Measurements from ENCODE around the gene AMOTL2. TPM values are rescaled to one million over a fixed set of nuclear protein-coding genes. Genes with fewer than 3 reads are reported as not detected.

The AMOTL2 gene
- total RNA-seq, 1 experiment from 2014 or later = 146 TPM

DNA sequence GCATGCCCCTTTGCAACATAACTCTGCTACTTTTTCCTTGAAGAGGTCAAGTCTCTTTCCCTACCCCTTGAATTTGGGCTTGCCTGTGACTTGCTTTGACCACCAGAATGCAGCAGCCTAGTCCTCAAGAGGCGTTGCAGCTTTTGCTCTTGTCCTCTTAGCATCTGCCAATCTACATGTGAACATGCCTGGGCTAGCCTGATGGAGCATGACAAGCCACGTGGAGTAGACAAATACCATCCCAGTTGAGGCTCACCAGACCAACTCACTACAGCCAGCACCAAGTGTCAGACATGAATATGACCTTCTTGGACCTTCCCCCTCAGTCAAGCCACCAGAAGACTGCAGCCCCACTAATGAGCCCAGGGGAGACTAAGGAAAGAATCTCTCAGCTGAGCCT lies 32.9 kb downstream of the AMOTL2 start:
- in situ Hi-C loops (cut with HindIII; ENCODE audit: low pct_unique_long_range_greater_than_20kb, low sequenced_read_pairs) (no loop called here), intact Hi-C loops (cut with micrococcal nuclease; ENCODE audit: unreplicated experiment) (no loop called here)
- BruUV-seq (replicated peaks) = no TSS peak
- Histone ChIP-seq H3K4me1 (ENCODE audit: control insufficient read depth, insufficient read depth, low read length) (0 out of 2 replicates have a peak, but pooled peaks cover 2% of the 10 kb centered on the region), H3K36me3 (ENCODE audit: control insufficient read depth, insufficient read depth, low read length) (no peaks in the 10 kb centered on the region), H3K9me3 (ENCODE audit: control insufficient read depth, insufficient read depth, low read depth, low read length) (no peaks in the 10 kb centered on the region), H3K4me3 (ENCODE audit: low read depth in 2 of 2, low read length in 2 of 2) (no peak overlapping the region), H3K27ac (ENCODE audit: low read length) (peak overlapping the region; percentile 35; the same call in 1 of the 2 replicates), H3K27me3 (ENCODE audit: control insufficient read depth, insufficient read depth, low read length) (no peaks in the 10 kb centered on the region)
- no peak for TF ChIP-seq POLR2AphosphoS5 (IDR thresholded peaks at IDR 0.05; ENCODE audit: low read depth, low read length)
- TF ChIP-seq, protein P1, sequence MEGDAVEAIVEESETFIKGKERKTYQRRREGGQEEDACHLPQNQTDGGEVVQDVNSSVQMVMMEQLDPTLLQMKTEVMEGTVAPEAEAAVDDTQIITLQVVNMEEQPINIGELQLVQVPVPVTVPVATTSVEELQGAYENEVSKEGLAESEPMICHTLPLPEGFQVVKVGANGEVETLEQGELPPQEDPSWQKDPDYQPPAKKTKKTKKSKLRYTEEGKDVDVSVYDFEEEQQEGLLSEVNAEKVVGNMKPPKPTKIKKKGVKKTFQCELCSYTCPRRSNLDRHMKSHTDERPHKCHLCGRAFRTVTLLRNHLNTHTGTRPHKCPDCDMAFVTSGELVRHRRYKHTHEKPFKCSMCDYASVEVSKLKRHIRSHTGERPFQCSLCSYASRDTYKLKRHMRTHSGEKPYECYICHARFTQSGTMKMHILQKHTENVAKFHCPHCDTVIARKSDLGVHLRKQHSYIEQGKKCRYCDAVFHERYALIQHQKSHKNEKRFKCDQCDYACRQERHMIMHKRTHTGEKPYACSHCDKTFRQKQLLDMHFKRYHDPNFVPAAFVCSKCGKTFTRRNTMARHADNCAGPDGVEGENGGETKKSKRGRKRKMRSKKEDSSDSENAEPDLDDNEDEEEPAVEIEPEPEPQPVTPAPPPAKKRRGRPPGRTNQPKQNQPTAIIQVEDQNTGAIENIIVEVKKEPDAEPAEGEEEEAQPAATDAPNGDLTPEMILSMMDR (IDR thresholded peaks at IDR 0.05) = no peak
- no peak for TF ChIP-seq TCF7L2 (IDR thresholded peaks at IDR 0.05; ENCODE audit: low read depth, low read length)
- TF ChIP-seq, protein P2, sequence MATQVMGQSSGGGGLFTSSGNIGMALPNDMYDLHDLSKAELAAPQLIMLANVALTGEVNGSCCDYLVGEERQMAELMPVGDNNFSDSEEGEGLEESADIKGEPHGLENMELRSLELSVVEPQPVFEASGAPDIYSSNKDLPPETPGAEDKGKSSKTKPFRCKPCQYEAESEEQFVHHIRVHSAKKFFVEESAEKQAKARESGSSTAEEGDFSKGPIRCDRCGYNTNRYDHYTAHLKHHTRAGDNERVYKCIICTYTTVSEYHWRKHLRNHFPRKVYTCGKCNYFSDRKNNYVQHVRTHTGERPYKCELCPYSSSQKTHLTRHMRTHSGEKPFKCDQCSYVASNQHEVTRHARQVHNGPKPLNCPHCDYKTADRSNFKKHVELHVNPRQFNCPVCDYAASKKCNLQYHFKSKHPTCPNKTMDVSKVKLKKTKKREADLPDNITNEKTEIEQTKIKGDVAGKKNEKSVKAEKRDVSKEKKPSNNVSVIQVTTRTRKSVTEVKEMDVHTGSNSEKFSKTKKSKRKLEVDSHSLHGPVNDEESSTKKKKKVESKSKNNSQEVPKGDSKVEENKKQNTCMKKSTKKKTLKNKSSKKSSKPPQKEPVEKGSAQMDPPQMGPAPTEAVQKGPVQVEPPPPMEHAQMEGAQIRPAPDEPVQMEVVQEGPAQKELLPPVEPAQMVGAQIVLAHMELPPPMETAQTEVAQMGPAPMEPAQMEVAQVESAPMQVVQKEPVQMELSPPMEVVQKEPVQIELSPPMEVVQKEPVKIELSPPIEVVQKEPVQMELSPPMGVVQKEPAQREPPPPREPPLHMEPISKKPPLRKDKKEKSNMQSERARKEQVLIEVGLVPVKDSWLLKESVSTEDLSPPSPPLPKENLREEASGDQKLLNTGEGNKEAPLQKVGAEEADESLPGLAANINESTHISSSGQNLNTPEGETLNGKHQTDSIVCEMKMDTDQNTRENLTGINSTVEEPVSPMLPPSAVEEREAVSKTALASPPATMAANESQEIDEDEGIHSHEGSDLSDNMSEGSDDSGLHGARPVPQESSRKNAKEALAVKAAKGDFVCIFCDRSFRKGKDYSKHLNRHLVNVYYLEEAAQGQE (IDR thresholded peaks at IDR 0.05; ENCODE audit: insufficient read depth in 1 of 2, low read depth in 2 of 2, low read length in 1 of 2) = no peak
- TF ChIP-seq SIN3A (IDR thresholded peaks at IDR 0.05; ENCODE audit: borderline replicate concordance, insufficient read depth, low read depth, low read length) = no peak
- ChIA-PET POLR2A (no interaction called here), CTCF (no interaction called here)
- DNase-seq (ENCODE audit: low read depth, low spot score) = no peak
- ATAC-seq = no peak

DNA sequence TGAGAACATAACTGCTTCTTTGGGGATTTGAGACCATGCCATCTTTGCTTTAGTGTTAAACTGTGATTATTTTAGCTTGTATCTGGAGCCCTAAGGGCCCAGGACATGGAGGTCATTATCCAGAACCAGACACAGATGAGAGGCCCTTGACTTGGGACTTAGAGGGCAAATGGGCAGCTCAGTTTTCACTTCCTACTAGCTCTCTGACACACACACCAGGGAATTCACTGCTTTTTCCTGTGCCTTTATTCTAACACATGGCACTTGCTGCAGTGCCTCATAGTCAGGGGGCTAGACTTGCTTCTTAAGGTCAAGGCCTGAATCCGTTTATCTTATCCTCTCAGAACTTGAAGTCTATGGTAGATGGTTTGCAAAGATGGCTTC lies 33.3 kb downstream of the AMOTL2 start:
- CTCF ChIA-PET = no interaction called here
- intact Hi-C loops (cut with micrococcal nuclease; ENCODE audit: unreplicated experiment) = no loop called here

More for the DNA sequence above, 33.3 kb downstream of the AMOTL2 start:
- BruUV-seq (replicated peaks) = no TSS peak
- Histone ChIP-seq H3K4me1 (ENCODE audit: control insufficient read depth, insufficient read depth, low read length) (0 out of 2 replicates have a peak, but pooled peaks cover 2% of the 10 kb centered on the region), H3K4me3 (ENCODE audit: low read depth in 2 of 2, low read length in 2 of 2) (no peak overlapping the region), H3K27ac (ENCODE audit: low read length) (peak overlapping the region; percentile 62), H3K36me3 (ENCODE audit: control insufficient read depth, insufficient read depth, low read length) (no peaks in the 10 kb centered on the region), H3K9me3 (ENCODE audit: control insufficient read depth, insufficient read depth, low read depth, low read length) (no peaks in the 10 kb centered on the region), H3K27me3 (ENCODE audit: control insufficient read depth, insufficient read depth, low read length) (no peaks in the 10 kb centered on the region)
- DNase-seq (ENCODE audit: low read depth, low spot score) (no peak), ATAC-seq (no peak)
- POLR2A ChIA-PET = no interaction called here
- TF ChIP-seq POLR2AphosphoS5 (IDR thresholded peaks at IDR 0.05; ENCODE audit: low read depth, low read length) = no peak
- TF ChIP-seq SIN3A (IDR thresholded peaks at IDR 0.05; ENCODE audit: borderline replicate concordance, insufficient read depth, low read depth, low read length) = no peak
- TF ChIP-seq, protein P1 (IDR thresholded peaks at IDR 0.05) = no peak
- no peak for TF ChIP-seq TCF7L2 (IDR thresholded peaks at IDR 0.05; ENCODE audit: low read depth, low read length)
- TF ChIP-seq, protein P2 (IDR thresholded peaks at IDR 0.05; ENCODE audit: insufficient read depth in 1 of 2, low read depth in 2 of 2, low read length in 1 of 2) = no peak
- in situ Hi-C loops (cut with HindIII; ENCODE audit: low pct_unique_long_range_greater_than_20kb, low sequenced_read_pairs) = no loop called here

All from Panc1 (cell line).